Tongue (tissue), 2 donors: ENCODE measurements around the gene BAIAP2L2. TPM values are rescaled to one million over a fixed set of nuclear protein-coding genes. Genes with fewer than 3 reads are reported as not detected.
"Not testable (repeated sequence)": the region's sequence is repeated elsewhere in the genome, so short reads cannot be mapped to it uniquely, and the experiment has no call there.

ENCODE experiments used
- DNase-seq: peaks from one replicate; pipeline ENCODE4 v3.0.0-alpha.2; 2015
- total RNA-seq: library from RNA; depleted of rRNA; stranded (reverse); fragments of >200 nt; gene quantifications from one replicate; pipeline ENCODE4 v1.2.3, GENCODE V29; 2014

Gene BAIAP2L2
- total RNA-seq, 1 donor from 2014 or later = not detected

- no peak for DNase-seq
Measured at GRCh38 chr22:38081636-38081940, 28.9 kb downstream of the BAIAP2L2 start.

GRCh38 chr22:38080850-38081635, 29.4 kb downstream of the BAIAP2L2 start:
- DNase-seq = peak; percentile 60

- DNase-seq = no peak
Measured at GRCh38 chr22:38080474-38080849, 30.0 kb downstream of the BAIAP2L2 start.

GRCh38 chr22:38079804-38080203, 30.7 kb downstream of the BAIAP2L2 start:
- DNase-seq = no peak

GRCh38 chr22:38079208-38079607, 31.3 kb downstream of the BAIAP2L2 start:
- not testable (repeated sequence) for DNase-seq

GRCh38 chr22:38078046-38078840, 32.2 kb downstream of the BAIAP2L2 start:
- DNase-seq = no peak

- DNase-seq = no peak
Measured at GRCh38 chr22:38077595-38077994, 32.9 kb downstream of the BAIAP2L2 start.

- DNase-seq = no peak
Measured at GRCh38 chr22:38077096-38077495, 33.4 kb downstream of the BAIAP2L2 start.

- DNase-seq = no peak
Measured at GRCh38 chr22:38075961-38076360, 34.5 kb downstream of the BAIAP2L2 start.

- no peak for DNase-seq
Measured at GRCh38 chr22:38075105-38075825, 35.2 kb downstream of the BAIAP2L2 start.

GRCh38 chr22:38074181-38075104, 36.0 kb downstream of the BAIAP2L2 start:
- DNase-seq = peak; percentile 66

- DNase-seq = no peak
Measured at GRCh38 chr22:38073150-38074130, 37.0 kb downstream of the BAIAP2L2 start.

GRCh38 chr22:38072322-38073149, 37.9 kb downstream of the BAIAP2L2 start:
- DNase-seq = no peak

- DNase-seq = no peak
Measured at GRCh38 chr22:38071421-38072321, 38.8 kb downstream of the BAIAP2L2 start.

GRCh38 chr22:38070250-38070921, 40.1 kb downstream of the BAIAP2L2 start:
- peak; percentile 51 for DNase-seq

- peak; percentile 86 for DNase-seq
Measured at GRCh38 chr22:38069372-38070249, 40.9 kb downstream of the BAIAP2L2 start.
